K562 (cell line): Measurements from ENCODE around the gene REEP6.
A peak's percentile ranks its signal among the peaks of the same experiment; 100 is the strongest.

ENCODE experiments used
- ARNT ChIP-seq, 2 experiments: fragments of 450-650 bp; IDR thresholded peaks; 2 replicates each; pipeline ENCODE4 v1.6.1; 2016; ENCODE audit warnings: mild to moderate bottlenecking in 1 of 2
- ATF1 ChIP-seq, 2 experiments: fragments of 450-650 bp in 1 of 2; IDR thresholded peaks; 2 replicates each; pipeline ENCODE4 v1.6.1; 2016; ENCODE audit warnings: missing compliant biosample characterization in 1 of 2, missing genetic modification characterization in 1 of 2
- ELF1 ChIP-seq: fragments of 200-800 bp; sonication (Bioruptor generic); IDR thresholded peaks from 2 replicates; pipeline ENCODE4 v1.6.1; 2016; ENCODE audit warnings: missing genetic modification characterization, missing compliant biosample characterization
- EP400 ChIP-seq: fragments of 450-650 bp; IDR thresholded peaks from 2 replicates; pipeline ENCODE4 v1.6.1; 2017; ENCODE audit warnings: antibody characterized with exemption, mild to moderate bottlenecking, moderate library complexity
- GTF2E2 ChIP-seq: fragments of 200-800 bp; sonication (Bioruptor generic); IDR thresholded peaks from 2 replicates; pipeline ENCODE4 v1.6.1; 2016; ENCODE audit warnings: missing genetic modification characterization, missing compliant biosample characterization
- HDAC6 ChIP-seq: IDR thresholded peaks from 2 replicates; pipeline ENCODE4 v1.6.1; 2012; ENCODE audit warnings: low read depth, mild to moderate bottlenecking, control low read depth, inconsistent platforms, low read length, moderate library complexity
- MAZ ChIP-seq, 2 experiments: fragments of 450-650 bp in 1 of 2; sonication (generic) in 1 of 2; formaldehyde crosslinking; IDR thresholded peaks in 1 of 2; conservative IDR thresholded peaks in 1 of 2; 2 replicates each; pipeline versions ENCODE4 v1.4.0 to v1.5.0; 2020; ENCODE audit warnings: mild to moderate bottlenecking in 1 of 2, missing genetic modification reagents in 1 of 2
- NR2C2 ChIP-seq, 2 experiments: fragments of 200-800 bp in 1 of 2; sonication (Bioruptor generic) in 1 of 2; sonication (generic) in 1 of 2; formaldehyde crosslinking in 1 of 2; IDR thresholded peaks; 2 replicates each; pipeline versions ENCODE4 v1.6.1 to v1.8.0; 2016 to 2022; ENCODE audit warnings: mild to moderate bottlenecking in 1 of 2, missing compliant biosample characterization in 1 of 2, missing genetic modification characterization in 1 of 2, missing genetic modification reagents in 1 of 2
- POLR2A ChIP-seq: fragments of 450-650 bp; conservative IDR thresholded peaks from 2 replicates; pipeline ENCODE4 v1.6.1; 2016
- TF ChIP-seq, protein P1 (sequence below): sonication (generic); formaldehyde crosslinking; IDR thresholded peaks from 2 replicates; pipeline ENCODE4 v1.8.0; 2023; ENCODE audit warnings: mild to moderate bottlenecking, missing genetic modification reagents
- TF ChIP-seq, protein P2 (sequence below): fragments of 450-650 bp; conservative IDR thresholded peaks from 2 replicates; pipeline ENCODE4 v1.6.1; 2016; ENCODE audit warnings: missing genetic modification characterization, low read depth, mild to moderate bottlenecking, missing compliant biosample characterization, moderate library complexity
- TF ChIP-seq, protein P3 (sequence below): sonication (generic); formaldehyde crosslinking; IDR thresholded peaks from 2 replicates; pipeline ENCODE4 v1.8.1; 2023; ENCODE audit warnings: mild to moderate bottlenecking, missing genetic modification reagents, moderate library complexity
- TF ChIP-seq, protein P4 (sequence below), 3 experiments: IDR thresholded peaks in 2 of 3; conservative IDR thresholded peaks in 1 of 3; 2 replicates each; pipeline ENCODE4 v1.5.1; 2011 to 2012; ENCODE audit warnings: low read length in 3 of 3, mild to moderate bottlenecking in 3 of 3, control low read depth in 2 of 3, improper control_type of control experiment in 1 of 3, inconsistent platforms in 1 of 3, low read depth in 1 of 3, mixed read lengths in 1 of 3, moderate library complexity in 1 of 3; ENCODE audit not compliant: insufficient read depth in 2 of 3

DNA sequence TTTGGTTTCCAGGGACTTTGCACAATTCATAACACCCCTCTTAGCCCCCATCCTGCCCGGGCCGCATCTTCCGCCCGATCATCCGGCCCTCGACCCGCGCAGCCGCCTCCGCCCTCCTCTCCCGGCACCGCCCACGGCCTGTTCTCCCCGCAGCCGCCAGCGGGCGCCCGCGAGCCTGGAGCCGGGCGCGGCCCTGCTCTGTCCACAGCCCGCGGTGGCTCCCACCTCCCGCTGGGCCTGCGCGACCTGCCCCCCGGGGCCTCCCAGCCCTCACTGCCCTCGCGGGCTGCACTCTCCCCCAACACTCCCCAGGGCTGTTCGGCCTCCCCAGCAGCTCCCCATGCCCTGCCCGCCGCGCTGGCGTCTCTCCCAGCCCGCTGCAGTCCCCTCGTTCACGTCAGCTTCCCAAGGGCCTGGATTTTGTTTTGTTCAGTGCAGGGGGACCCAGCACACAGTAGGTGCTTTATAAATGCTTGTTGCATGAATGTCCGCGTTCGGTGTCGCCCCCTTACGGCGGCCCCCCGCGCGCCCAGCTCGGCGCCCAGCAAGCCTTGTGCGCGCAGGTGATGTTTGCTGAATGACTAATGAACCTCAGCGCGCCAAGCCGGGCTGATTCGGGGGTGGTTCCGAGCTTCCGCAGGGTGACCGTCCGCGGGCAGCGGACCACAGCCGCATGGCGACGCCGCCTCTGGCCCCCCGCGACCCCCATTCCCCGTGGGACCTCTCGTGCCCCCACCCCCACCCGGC is 45.6 kb upstream of the REEP6 start:
- TF ChIP-seq ATF1 (CRISPR knock-in tag; IDR thresholded peaks at IDR 0.05) (no peak), ATF1 (tag; IDR thresholded peaks at IDR 0.05) (peak; percentile 69), NR2C2 (CRISPR knock-in tag; IDR thresholded peaks at IDR 0.05) (no peak), NR2C2 (tag; IDR thresholded peaks at IDR 0.05) (no peak), EP400 (no peak), ELF1 (tag) (no peak), MAZ (CRISPR knock-in tag; conservative IDR thresholded peaks at IDR 0.05 in 1 of 2, IDR thresholded peaks at IDR 0.05 in 1 of 2) (peak; percentile 70 to 84), HDAC6 (no peak), GTF2E2 (tag) (no peak), ARNT (IDR thresholded peaks at IDR 0.05) (no peak), POLR2A (no peak)
- TF ChIP-seq, protein P1, sequence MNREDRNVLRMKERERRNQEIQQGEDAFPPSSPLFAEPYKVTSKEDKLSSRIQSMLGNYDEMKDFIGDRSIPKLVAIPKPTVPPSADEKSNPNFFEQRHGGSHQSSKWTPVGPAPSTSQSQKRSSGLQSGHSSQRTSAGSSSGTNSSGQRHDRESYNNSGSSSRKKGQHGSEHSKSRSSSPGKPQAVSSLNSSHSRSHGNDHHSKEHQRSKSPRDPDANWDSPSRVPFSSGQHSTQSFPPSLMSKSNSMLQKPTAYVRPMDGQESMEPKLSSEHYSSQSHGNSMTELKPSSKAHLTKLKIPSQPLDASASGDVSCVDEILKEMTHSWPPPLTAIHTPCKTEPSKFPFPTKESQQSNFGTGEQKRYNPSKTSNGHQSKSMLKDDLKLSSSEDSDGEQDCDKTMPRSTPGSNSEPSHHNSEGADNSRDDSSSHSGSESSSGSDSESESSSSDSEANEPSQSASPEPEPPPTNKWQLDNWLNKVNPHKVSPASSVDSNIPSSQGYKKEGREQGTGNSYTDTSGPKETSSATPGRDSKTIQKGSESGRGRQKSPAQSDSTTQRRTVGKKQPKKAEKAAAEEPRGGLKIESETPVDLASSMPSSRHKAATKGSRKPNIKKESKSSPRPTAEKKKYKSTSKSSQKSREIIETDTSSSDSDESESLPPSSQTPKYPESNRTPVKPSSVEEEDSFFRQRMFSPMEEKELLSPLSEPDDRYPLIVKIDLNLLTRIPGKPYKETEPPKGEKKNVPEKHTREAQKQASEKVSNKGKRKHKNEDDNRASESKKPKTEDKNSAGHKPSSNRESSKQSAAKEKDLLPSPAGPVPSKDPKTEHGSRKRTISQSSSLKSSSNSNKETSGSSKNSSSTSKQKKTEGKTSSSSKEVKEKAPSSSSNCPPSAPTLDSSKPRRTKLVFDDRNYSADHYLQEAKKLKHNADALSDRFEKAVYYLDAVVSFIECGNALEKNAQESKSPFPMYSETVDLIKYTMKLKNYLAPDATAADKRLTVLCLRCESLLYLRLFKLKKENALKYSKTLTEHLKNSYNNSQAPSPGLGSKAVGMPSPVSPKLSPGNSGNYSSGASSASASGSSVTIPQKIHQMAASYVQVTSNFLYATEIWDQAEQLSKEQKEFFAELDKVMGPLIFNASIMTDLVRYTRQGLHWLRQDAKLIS (CRISPR knock-in tag) = no peak
- TF ChIP-seq, protein P2, sequence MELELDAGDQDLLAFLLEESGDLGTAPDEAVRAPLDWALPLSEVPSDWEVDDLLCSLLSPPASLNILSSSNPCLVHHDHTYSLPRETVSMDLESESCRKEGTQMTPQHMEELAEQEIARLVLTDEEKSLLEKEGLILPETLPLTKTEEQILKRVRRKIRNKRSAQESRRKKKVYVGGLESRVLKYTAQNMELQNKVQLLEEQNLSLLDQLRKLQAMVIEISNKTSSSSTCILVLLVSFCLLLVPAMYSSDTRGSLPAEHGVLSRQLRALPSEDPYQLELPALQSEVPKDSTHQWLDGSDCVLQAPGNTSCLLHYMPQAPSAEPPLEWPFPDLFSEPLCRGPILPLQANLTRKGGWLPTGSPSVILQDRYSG = no peak
- TF ChIP-seq, protein P3, sequence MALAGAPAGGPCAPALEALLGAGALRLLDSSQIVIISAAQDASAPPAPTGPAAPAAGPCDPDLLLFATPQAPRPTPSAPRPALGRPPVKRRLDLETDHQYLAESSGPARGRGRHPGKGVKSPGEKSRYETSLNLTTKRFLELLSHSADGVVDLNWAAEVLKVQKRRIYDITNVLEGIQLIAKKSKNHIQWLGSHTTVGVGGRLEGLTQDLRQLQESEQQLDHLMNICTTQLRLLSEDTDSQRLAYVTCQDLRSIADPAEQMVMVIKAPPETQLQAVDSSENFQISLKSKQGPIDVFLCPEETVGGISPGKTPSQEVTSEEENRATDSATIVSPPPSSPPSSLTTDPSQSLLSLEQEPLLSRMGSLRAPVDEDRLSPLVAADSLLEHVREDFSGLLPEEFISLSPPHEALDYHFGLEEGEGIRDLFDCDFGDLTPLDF (CRISPR knock-in tag) = no peak
- TF ChIP-seq, protein P4, sequence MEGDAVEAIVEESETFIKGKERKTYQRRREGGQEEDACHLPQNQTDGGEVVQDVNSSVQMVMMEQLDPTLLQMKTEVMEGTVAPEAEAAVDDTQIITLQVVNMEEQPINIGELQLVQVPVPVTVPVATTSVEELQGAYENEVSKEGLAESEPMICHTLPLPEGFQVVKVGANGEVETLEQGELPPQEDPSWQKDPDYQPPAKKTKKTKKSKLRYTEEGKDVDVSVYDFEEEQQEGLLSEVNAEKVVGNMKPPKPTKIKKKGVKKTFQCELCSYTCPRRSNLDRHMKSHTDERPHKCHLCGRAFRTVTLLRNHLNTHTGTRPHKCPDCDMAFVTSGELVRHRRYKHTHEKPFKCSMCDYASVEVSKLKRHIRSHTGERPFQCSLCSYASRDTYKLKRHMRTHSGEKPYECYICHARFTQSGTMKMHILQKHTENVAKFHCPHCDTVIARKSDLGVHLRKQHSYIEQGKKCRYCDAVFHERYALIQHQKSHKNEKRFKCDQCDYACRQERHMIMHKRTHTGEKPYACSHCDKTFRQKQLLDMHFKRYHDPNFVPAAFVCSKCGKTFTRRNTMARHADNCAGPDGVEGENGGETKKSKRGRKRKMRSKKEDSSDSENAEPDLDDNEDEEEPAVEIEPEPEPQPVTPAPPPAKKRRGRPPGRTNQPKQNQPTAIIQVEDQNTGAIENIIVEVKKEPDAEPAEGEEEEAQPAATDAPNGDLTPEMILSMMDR (IDR thresholded peaks at IDR 0.05 in 2 of 3, conservative IDR thresholded peaks at IDR 0.05 in 1 of 3; ENCODE audit: insufficient read depth in 2 of 3, low read depth in 1 of 3, low read length in 3 of 3) = peak; percentile 90 to 94 (median 91)
